ENCODE measurements around the gene CDK16.

The CDK16 gene

DNA sequence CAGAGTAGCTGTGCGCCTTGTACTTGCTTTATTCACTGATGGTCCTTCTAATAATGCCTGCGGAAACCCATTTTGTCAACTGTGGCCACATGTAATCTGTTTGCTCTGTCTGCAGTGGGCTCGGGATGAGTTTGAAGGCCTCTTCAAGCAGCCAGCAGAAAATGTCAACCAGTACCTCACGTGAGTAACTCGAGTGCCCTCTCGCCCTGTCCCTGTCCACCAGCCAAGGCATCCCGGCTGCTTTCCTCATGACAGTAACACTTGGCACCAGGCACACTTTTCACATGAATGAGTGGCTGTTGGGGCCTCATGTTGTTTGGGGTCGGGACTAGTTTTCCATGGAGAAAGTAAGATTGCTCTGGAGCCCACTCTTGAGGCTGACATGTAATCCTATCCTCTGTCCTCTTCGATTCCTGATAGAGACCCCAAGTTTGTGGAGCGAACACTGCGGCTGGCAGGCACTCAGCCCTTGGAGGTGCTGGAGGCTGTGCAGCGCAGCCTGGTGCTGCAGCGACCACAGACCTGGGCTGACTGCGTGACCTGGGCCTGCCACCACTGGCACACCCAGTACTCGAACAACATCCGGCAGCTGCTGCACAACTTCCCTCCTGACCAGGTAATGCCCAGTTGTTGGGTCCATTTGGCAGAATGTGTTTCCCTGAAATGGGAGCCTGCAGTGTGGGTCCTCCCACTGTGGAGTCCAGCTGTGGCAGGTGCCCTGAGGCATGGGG is 8.8 kb upstream of the CDK16 start:
- no peak for DNase-seq (ENCODE audit: low read depth)

DNA sequence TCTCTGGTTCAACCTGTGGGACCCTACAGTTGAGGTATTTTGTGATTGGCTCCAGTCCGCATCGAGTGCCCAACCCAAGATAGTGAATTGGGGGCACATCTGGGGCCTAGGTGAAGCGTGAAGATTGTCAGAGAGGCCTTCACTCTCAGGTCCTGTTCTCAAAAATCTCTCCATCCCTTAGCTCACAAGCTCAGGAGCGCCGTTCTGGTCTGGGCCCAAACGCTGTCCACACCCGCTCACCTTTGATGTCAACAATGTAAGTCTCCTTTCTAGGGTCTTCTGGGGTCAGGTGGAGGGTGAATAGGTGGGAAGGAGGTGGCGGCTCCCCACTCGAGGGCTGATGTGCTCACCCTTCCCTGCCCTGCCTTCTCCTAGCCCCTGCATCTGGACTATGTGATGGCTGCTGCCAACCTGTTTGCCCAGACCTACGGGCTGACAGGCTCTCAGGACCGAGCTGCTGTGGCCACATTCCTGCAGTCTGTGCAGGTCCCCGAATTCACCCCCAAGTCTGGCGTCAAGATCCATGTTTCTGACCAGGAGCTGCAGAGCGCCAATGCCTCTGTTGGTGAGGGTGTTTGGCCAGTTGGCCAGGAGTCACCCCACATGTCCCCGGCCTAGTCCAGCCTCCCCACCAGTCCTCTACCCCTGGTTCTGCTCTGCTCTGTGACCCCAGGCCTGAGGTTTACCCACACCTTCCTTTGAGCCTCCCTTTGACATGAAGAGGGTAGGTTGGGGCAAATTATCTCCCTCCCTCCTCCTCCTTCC is 7.6 kb upstream of the CDK16 start:
- no peak for DNase-seq (ENCODE audit: low read depth)

DNA sequence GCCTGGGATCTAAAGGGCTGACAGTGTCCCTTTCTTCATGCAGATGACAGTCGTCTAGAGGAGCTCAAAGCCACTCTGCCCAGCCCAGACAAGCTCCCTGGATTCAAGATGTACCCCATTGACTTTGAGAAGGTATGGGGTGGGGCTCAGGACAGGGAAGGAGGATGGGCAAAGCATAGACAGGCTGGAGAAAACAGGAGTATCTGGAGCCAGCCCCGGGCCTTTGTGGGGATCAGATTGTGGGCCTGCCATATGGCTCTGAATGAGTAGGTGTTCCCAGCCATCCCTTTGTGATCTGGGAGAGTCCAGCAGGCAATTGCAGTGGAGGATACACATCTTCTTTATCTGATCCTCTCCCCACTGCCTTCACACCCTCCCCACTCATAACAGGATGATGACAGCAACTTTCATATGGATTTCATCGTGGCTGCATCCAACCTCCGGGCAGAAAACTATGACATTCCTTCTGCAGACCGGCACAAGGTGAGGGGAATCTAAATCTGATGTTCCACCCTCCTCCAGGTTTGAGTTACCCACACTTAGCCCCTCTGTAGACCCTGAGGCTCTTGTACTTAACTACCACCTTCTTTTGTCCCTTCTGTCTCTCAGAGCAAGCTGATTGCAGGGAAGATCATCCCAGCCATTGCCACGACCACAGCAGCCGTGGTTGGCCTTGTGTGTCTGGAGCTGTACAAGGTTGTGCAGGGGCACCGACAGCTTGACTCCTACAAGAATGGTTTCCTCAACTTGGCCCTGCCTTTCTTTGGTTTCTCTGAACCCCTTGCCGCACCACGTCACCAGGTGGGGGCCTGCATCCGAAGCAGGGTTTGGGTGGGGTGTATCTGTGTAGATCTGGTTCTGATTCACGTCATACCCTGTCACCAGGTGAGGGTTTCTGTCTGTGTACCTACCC is 5.8 kb upstream of the CDK16 start:
- DNase-seq (ENCODE audit: low read depth): no peak

DNA sequence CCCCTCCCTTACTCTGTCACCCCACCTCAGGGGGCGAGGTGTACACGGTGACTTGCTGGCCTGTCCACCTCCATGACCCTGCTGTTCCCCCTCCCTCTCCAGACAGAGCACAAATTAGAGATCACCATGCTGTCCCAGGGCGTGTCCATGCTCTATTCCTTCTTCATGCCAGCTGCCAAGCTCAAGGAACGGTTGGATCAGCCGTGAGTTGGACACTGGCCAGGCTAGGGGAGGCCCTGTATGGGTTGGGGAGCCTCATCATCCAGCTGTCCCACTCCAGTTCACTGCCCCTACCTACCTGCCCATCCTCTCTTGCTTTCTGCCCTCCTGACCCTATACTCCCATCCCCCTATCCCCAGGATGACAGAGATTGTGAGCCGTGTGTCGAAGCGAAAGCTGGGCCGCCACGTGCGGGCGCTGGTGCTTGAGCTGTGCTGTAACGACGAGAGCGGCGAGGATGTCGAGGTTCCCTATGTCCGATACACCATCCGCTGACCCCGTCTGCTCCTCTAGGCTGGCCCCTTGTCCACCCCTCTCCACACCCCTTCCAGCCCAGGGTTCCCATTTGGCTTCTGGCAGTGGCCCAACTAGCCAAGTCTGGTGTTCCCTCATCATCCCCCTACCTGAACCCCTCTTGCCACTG is 3.9 kb upstream of the CDK16 start:
- DNase-seq (ENCODE audit: low read depth): no peak

DNA sequence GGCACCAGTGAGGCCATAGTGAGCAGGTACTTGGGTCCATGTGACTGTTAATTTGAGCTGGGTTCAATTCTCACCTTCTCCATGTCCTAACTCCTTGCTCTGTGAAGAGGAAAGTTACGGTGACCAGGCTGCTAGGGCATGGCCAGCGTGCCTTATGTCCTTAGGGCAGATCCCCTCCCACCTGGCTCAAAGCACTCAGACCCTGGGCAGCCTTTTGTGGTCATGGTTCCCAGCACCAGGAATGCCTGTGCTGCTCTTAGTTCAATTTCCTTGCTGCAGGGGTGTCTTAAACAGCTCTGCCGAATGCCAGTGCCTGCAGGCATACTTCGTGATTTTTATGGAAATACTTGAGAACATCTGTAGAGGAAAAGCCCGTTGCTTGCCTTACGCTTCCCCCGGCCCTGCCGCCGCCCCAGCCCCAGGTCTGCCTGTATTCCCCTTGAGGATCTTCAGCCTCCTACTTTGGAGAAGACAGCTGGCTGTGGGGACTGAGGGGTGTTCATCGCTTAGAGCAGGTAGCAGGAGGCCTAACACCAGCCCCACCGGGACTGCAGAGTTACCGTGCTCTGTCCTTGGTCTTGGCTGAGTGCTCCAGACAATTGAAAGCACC is 3.1 kb upstream of the CDK16 start:
- DNase-seq (ENCODE audit: low read depth): no peak

DNA sequence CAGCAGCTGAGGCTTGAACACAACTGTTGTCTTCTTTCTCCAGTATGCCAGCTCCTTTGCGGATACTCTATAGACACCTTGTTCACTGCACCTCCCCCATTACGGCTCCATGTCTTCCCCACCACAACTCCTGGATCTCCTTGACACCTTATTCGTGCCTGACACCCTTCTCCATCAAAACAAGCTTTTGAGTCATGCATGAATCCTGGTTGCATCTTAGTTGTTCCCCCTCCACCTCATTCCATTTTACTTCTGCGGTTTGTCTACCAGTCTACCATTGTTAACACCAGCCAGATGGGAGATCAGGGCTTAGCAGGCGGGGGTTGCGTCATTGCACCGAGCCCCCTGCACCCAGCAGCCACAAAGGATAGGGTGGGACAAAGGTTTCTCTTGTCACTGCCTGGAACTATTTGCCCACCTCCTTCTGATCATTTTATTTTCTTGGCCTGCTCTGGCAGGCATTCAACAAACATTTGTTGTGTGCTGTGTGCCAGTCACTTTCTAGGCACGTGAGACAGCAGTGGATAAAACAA is 2.0 kb upstream of the CDK16 start:
- DNase-seq (ENCODE audit: low read depth): no peak

DNA sequence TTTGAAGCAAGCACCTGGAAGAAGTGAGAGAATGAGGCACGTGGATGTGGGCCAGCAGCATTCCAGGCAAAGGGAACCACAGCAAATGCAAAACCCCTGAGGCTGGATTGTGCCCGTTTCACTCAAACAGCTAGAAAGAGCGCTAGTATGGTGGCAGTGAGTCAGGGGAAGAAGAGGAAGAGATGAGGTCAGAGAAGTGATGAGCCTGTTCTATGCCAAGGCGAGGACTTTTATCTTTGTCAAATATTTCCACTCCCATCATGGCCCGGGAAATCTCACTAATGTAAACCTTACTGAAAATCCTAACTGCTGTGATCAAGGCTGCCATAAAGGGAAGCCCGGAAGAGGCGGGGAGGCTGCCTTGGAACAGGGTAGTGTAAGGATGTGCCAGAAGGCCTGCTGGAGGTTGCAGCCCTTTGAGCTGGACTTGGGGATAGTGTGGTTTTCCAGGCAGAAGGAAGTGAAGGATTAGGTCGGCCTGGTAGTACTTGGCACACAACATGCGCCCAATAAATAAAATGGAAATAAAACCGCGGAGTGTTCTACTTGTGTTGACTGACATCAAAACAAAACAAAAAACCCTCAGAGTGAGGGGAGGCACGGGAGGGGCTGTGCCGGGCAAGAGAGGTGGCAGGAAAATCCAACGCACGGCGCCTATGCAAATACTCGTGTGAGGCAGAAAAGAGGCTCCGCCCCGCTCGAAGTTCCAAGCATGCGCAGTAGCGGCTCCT is 1.2 kb upstream of the CDK16 start:
- DNase-seq (ENCODE audit: low read depth): peak; percentile 7

DNA sequence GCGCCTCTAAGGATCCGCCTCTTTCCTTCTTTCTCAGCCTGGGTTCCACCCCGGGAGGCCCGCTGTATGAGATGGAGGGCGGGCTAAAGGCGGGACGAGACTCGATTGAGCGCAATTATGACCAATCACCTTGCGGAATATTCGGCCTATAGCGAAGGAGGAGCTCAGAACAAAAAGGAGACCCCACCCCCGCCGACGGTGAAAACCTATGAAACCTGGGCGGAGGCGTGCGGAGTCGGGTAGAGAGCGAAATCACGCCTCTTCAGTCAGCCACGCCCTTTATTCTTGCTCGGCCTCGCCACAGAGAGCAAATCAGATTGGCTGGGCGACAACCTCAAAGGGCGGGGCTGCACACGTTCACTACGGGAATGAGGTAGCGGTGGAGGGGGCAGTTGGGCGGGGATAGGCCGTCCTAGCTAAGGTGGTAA is 615 bp upstream of the CDK16 start:
- DNase-seq (ENCODE audit: low read depth): peak; percentile 88

DNA sequence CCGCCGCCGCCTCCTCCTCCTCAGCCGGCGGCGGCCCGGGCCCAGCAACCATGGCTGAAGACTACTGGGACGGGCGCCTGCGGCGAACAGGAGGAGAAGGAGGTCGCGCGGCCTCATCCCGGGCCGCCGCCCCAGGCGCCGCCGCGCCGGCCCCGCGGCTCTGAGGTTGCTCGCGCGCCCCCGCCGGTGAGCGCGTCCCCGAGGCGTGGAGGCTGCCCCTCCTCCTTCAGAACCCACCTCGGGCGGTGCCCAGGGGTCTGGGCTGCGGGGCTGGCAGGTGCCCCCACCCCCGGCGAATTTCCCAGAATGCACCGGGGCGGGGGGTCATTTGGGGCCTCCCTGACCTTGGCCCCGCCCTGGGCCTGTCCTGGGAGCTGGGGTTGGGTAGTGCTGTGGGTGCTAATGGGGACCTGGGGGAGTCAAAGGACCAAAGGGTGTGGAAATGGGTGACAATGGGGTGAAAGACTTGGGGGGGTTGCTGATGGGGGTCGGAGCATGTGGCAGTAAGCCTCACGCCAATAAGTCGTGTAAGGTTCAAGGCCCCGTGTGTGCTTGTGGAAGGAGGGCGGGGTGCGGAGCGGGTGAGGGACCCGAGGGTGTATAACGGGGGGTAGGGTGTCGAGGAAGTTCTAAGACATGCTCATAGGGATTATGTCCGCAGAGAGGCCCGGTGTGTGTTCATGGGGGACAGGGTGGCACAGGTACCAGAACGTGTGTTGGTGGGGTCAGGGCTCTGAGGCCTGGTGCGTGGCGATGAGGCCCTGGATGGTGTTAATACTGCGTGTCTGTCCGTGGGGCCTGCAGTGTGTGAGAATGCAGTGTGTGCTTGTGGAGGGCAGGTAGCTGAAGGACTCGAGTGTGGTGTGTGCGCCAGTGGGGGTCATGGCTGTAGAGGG is 687 bp downstream of the CDK16 start:
- peak; percentile 28 for DNase-seq (ENCODE audit: low read depth)

DNA sequence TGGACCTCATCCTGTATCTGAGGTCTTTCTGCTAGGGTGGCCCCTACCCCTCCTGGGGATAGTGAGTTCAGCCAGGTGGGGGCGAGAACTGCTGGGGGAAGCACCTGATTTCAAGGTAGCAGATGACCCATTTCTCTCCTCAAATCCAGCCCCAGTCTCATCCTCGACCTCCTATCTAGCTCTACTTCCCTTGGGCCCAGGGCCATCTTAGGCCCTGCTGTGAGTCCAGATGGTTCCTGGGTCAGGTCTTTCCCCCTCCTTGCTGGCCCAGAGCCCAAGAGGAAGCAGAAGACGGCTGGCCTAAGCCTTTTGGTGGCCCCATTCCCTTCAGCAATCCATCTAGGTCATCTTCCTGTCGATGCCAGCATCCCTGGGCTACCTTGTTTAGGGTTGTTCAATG is 3.3 kb downstream of the CDK16 start:
- no peak for DNase-seq (ENCODE audit: low read depth)

DNA sequence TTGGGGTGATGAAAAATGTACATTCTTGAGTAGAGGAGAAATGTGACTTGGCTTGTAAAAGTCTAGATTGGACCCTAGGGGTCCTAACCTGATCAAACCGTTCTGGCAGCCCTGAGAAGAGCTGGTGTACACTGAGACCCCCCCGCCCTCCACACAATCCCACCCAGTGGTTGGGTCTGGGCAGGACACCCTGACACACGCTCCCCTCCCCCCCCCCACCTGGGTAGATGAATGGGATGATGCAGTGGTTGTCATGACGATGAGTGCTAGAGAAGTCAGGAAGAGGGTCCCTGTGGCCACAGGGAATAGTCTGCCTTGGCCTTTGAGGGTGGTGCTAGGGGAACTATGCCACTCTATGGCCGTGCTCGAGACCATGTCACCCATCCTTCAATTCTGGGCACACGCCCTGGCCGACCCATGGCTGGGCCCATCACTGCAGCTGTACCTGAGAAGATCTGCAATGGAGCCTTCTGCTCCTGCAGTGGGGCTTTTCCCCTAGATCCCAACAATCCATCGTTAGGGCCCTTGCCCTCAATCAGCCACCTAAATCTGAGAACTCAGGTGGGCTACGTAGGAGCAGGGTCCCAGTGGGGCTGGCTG is 4.4 kb downstream of the CDK16 start:
- DNase-seq (ENCODE audit: low read depth): no peak

DNA sequence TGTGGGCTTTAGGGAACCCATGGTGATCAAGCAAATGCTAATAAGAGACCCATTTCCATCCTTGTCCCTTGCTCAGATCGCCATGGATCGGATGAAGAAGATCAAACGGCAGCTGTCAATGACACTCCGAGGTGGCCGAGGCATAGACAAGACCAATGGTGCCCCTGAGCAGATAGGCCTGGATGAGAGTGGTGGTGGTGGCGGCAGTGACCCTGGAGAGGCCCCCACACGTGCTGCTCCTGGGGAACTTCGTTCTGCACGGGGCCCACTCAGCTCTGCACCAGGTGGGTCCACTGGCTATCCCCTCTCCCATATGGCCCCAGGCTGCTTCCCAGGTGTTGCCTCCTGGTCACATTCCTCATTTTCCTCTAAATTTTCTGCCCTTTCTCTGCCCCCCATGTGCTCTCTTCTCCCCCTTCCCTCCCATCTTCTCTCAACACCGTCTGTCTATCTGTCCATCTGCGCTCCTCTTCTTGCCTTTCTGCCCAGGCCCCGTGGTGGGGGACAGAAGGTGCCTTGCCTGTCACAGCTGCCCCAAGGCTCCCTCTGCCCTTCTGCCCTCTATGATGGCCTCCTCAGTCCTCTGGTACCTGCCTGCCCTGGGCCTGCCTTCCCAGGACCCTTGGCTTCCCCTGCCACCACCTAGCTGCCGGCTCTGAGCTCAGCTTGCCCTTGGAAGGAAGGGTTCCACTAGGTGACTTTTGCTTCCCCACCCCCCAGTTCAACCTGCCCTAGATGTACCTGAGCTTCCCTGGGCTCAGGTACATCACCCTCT is 5.2 kb downstream of the CDK16 start:
- no peak for DNase-seq (ENCODE audit: low read depth)

DNA sequence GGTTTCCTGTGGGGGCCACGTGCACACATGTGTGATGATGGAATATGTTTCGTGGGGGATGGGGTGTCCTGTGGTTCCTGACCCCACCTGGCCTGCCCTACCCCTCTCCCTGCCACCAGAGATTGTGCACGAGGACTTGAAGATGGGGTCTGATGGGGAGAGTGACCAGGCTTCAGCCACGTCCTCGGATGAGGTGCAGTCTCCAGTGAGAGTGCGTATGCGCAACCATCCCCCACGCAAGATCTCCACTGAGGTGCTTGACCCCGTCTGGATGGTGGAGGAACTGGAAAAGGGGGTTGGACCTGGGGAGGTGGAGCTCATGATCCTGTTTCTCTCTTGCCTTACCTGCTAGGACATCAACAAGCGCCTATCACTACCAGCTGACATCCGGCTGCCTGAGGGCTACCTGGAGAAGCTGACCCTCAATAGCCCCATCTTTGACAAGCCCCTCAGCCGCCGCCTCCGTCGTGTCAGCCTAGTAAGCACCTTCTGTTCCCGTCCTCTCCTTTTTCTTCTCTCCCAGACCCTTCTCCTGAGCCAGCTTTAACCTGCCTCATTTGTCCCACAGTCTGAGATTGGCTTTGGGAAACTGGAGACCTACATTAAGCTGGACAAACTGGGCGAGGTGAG is 5.9 kb downstream of the CDK16 start:
- no peak for DNase-seq (ENCODE audit: low read depth)

DNA sequence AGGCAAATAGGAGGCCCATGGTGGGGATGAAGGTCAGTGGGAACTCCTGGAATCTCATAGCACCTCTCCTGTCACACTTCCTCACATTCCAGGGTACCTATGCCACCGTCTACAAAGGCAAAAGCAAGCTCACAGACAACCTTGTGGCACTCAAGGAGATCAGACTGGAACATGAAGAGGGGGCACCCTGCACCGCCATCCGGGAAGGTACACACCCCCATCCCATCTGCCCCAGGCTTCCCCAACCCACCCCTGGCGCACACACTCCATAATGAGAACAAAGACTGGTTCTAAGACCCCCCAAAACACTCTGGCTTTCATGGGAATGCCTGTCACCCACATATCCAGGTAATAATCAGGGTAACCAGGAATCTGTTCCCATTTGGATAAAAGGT is 6.4 kb downstream of the CDK16 start:
- no peak for DNase-seq (ENCODE audit: low read depth)

DNA sequence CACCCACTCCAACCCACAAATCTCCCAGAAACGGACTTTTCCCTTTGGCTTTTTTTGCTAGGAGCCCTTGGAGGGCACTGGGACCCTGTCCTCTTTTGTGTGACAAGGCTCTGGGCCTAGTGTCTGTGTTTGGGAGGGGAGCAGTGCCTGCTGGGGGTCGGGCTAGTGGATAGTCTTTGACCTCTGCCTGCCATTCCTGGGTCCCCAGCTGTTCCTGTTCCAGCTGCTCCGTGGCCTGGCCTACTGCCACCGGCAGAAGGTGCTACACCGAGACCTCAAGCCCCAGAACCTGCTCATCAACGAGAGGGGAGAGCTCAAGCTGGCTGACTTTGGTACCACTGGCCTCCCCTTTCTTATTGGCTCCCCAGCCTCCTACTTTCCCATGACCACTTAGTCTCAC is 7.6 kb downstream of the CDK16 start:
- no peak for DNase-seq (ENCODE audit: low read depth)

DNA sequence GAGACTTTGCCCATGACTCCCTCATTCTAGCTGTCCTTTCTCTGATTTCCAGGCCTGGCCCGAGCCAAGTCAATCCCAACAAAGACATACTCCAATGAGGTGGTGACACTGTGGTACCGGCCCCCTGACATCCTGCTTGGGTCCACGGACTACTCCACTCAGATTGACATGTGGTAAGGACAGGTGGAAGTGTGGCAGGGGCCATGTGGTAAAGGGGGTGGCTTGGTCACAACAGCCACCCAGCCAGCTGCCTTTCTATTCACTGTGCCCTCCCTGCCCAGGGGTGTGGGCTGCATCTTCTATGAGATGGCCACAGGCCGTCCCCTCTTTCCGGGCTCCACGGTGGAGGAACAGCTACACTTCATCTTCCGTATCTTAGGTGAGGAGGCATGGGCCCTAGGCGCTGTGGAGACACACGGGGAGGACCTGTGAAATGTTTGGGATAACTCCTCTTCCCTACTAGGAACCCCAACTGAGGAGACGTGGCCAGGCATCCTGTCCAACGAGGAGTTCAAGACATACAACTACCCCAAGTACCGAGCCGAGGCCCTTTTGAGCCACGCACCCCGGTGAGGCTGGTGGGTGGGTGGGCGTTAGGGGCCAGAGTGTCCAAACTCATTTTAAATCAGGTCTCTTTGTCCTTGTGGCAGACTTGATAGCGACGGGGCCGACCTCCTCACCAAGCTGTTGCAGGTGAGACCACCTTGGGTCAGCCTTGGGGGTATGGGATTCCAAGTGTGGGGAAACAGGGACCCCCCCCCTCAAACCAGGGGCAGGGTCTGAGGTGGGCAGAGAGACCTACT is 8.3 kb downstream of the CDK16 start:
- no peak for DNase-seq (ENCODE audit: low read depth)

DNA sequence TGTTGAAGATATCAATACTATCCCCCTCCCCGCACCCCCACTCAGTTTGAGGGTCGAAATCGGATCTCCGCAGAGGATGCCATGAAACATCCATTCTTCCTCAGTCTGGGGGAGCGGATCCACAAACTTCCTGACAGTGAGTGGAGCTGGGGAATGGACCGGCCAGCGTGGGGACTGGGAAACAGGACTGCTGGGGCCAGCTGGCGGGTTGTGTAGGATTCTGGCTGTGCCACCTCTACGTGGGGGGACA is 8.8 kb downstream of the CDK16 start:
- no peak for DNase-seq (ENCODE audit: low read depth)
